GM15510 (cell line): ENCODE measurements around the gene RTRAF.

ENCODE experiments used
- POLR2A ChIP-seq: IDR thresholded peaks from 3 replicates; pipeline ENCODE4 v1.6.1; 2011; ENCODE audit warnings: borderline replicate concordance; ENCODE audit not compliant: insufficient read length; ENCODE audit errors: extremely low read depth

Gene RTRAF

DNA sequence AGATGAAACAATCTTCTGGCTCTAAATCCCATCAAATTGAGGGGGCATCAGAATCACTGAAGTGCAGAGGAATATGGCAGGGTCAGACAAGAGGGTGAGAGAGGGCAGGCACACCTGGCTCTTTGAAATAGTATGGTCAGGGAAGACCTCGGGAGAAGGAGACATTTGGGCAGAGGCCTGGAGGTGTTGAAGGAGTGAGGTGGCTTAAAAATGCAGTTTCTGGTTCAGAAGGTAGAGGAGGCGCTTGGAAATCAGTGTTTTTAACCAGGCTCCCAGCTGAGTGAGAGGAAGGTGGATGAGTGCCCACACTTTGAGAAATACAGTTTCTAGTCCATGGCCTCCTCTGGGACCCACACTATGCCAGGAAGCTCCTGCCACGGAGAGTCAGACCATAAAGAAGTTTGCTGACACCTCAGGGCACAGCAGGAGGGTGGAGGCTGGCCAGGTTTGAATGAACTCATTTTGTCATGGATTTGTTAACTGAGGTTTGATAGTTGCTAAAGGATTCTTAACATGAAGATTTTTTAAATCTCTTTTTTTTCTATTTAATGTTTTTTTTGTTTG lies 59.4 kb downstream of the RTRAF start:
- no peak for TF ChIP-seq POLR2A

DNA sequence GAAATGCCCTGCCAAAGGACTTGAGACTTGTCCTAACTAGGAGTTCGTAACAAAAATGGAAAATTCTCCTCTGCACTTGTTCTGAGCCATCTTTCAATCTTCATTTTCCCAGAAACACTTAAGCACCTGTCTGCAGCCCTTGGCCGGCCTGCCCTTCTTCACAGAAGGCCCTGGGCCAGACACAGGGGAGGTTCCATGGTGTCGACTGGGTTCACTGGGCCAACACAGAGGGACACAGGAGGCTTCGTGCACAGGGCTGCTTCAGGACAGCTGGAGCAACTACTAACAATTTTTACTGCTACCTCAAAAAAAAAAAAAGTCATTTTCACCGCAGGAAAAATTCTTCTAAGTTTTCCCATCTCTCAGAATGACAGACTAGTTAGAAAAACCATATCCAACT lies 59.9 kb downstream of the RTRAF start:
- no peak for TF ChIP-seq POLR2A

DNA sequence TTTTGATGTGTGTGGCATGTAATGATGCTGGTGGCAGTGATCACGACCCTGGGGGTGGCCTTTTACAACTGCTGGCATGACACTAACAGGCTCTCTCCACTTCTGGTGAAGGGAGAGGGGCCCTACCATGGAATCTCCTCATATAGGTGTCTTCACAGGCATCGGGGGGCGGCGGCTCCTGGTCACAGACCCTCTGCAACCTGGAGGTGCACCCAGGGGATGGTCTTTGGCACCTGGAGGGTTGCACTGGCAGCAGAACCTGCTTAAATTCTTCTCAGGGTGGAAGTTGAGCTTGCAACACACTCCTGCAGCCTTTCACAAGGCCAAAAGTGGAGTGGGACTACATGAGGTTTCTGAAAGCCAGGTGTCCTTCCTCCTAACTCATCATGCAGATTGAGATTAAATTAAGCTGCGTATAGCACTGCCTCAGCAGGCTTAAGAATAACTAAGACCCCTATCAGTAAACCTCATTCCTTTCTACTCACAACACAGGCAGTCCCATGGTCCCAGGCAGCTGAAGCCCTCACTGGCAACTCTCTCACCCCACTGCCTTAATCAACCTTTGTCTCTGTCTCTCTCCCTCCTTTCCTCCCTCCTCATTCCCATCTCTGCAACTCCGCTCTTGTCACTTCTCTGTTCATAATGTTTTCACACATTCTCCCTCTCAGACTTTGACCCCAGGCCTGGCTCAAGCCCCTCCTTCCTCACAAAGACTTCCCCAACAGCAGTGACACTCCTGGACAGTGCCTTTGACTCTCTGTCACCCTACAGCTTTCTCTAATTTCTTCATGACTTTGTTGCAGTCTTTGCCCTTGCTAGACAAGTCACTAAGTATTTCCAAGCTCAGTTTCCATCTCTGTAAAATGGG lies 60.6 kb downstream of the RTRAF start:
- TF ChIP-seq POLR2A: no peak

DNA sequence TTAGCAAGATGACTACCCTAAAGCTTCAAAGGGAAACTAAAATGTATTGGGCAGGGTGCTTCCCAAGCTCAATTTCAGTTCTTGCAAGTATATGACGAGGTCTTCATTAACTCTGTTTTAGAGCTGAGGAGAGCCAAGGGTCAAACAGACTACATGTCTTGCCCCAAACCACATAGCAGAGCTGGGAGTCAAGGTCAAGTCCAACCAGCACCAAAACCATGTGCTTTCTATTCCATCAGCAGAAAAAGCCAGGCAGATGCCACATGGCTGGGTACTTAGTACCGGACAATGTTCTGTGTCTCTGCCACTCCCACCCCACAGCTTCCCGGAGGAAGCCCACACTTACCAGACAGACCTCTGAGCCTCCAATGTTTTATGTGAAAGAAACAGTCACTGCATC lies 61.9 kb downstream of the RTRAF start:
- TF ChIP-seq POLR2A: no peak

DNA sequence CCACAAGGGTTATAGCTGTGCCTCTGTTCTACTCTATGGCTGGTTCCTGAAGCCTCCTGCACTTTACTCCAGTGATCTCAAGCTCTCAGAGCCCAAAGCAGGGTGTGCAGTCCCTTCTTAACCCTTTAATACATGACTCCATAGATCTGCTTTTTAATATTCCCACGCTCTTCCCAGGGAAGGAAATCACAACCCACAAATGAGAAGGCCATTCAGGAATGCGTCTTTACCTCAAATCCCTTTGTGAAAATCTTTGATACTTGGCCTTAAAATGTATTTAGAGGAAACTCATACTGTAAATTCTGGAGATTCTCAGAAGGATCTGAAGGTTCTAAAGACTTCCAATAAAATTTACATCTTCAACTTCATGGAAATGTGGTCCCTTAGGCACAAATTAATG lies 62.5 kb downstream of the RTRAF start:
- no peak for TF ChIP-seq POLR2A

DNA sequence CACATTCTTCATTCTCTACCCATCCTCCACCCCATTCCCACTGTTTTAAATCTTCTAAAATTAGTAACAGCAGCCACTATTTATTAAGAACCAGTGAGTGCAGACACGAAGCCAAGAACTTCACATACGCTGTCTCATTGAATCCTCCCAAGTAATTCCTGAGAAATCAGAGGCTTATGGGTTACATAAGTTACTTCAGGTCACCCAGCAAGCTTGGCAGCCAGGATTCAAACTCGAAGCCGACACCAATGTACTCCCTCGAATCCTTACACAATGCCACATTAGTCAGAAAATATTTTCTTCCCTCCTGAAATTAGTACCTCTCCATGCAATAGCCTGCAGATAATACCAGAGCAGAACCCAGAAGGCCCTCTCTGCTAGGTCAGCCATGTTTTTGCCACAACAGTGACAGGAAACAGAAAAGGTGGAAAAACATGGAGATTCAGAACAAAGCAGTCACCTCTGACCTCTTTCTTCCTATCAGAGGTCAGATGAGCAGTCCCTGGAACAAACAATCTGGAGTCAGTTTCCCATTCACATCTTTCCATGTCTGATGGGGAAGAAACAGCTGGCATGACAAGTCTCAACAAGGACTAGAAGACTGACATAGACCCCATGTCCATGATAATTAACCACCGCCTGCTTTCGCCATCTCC lies 63.1 kb downstream of the RTRAF start:
- TF ChIP-seq POLR2A: no peak

DNA sequence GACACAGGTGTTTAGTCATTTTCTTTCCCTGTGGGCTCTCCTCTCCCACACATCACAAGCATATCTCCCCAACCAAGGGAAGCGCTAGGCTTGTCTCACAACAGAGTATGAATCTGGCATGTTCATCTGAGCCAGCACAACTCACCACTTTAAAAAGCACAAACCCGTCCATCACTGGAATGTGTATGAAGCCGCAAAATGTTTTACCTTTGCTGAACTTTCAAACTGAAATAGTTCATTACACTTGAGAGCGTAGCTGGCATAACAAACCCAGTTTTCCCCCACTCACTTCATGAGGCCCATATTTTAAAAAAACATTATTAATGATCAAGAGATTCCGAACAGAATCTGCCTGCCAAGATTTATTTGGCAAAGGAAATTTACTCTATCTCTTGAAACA lies 63.7 kb downstream of the RTRAF start:
- TF ChIP-seq POLR2A: no peak

DNA sequence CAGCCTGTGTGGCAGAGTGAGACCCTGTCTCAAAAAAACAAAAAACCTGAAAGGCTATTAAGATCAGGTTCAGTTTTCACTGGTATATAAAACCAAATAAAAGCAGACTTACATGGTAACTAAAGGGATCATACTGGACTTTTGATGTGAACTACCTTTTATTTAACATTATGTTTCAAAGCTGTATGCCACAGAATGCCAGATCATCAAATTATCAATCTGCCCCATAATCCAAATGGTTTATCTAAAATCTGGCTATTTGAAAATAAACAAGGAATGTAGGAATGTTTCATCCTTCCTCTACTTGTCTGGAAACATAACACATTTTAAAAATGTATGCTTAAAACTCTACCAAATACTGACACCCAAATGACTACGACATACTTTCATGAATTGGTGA lies 65.3 kb downstream of the RTRAF start:
- TF ChIP-seq POLR2A: no peak

DNA sequence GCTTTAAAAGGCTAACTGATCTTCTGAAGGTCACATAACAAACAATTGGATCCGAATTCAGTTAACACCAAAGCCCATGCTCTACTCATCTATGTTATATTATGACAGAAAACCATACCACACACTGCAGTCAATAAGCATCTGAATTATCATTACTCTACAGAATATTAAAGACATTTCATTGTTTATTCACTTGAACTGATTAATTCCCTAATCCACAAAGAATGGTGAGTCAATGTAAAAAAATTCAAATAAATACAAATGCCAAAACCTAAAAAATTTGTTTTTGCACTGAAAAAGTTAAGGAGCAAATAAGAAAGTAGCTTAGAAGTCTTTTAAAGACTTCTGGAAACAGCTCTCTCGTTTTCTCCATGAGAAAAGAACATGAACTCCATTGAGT lies 65.8 kb downstream of the RTRAF start:
- no peak for TF ChIP-seq POLR2A

DNA sequence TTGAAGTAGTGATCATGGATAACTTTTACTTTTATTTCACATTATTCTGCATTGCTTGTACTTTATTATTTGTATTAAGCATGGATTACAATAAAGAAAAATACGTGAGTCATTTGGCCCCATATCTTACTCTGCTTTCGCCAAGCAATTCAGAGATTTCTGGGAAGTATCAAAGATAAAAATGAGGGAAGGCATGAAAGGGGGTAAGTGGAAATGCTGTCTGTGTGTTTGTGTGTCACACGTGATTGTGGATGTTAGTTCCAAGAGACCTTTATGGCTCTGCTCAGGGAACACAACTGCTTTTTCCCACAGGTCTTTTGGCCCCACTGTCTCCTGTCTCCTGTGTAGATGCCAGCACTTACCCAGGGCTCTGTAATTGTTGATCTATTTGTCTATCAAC lies 69.0 kb downstream of the RTRAF start:
- TF ChIP-seq POLR2A: no peak

DNA sequence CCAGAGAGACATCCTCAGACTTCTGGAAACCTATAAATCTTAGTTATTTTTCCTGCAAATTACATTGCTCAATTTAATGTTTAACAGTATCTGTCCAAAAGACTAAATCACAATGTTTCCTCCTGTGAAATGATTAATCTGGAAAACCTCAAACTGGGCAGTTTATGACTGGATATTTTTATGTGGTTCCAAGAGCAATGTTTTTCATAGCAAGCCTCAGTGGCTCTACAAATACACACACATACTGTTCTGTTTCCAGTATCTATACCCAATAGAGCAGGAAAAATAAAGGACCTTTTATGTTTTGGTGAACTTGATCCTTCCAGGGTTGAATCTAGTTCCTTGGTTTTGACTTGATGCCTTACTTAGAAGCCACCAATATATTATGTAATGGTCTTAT lies 70.3 kb downstream of the RTRAF start:
- no peak for TF ChIP-seq POLR2A

DNA sequence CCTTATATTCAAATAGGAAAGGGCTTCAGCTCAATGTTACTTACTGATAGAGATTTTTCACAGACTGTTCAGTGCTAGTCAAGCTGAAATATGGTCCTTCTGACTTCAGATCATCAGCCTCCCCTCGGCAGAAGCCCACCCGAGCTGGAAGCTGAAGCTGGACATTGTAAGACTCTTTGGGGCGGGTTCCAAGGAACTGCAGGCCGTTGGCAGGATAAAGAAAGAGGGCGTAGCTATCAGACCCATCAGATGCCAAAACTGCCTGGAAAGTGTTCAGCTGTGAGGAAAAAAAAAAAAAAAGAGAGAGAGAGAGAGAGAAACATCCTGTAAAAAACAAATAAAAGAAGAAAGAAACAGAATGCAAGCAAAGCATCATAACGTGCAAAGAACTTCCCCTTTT lies 70.7 kb downstream of the RTRAF start:
- no peak for TF ChIP-seq POLR2A
